ENCODE results near the gene NTN3. TPM values are rescaled to one million over a fixed set of nuclear protein-coding genes. Genes with fewer than 3 reads are reported as not detected.

NTN3 gene
- polyA plus RNA-seq, 1 of the 3 experiments (the other 2 are of a cell fraction), result 0.28 TPM

GRCh38 chr16:2429034-2429770 is 41.9 kb upstream of the NTN3 start, which contains the start of gene CCNF (continued):
- TF ChIP-seq CTCF (IDR thresholded peaks at IDR 0.05), result peak; percentile 8; the same call in 1 of the 2 replicates
- TF ChIP-seq EP300 (IDR thresholded peaks at IDR 0.05; ENCODE audit: borderline replicate concordance in 1 of 2, low read depth in 1 of 2, low read length in 1 of 2), result no peak
- TF ChIP-seq YY1 (IDR thresholded peaks at IDR 0.05; ENCODE audit: low read depth), result no peak; the same call in 1 of the 2 replicates

- H3K4me1 ChIP-seq (ENCODE audit: control insufficient read depth in 1 of 2, insufficient read depth in 2 of 2, low read depth in 1 of 2, low read length in 1 of 2), result peaks cover 10 to 31% of the 10 kb centered on the region in 2 experiments
- POLR2A ChIA-PET, result interaction anchor here (1.1 to 1.9 kb wide), 2 partner anchors 45 to 71 kb away, joined by 4 to 7 read pairs; partner anchors contain the start of gene TBC1D24
- CTCF ChIA-PET, result interaction anchor here (0.7 to 3.2 kb wide), 28 partner anchors 11 to 235 kb away, joined by 3 to 45 read pairs (median 4); partner anchors contain the start of genes ABCA3, ATP6V0C, CEMP1 and PGP
- H3K79me2 ChIP-seq (ENCODE audit: insufficient read depth), result peaks cover 50% of the 10 kb centered on the region
- no peaks in the 10 kb centered on the region for H3K27me3 ChIP-seq (ENCODE audit: insufficient read depth)
- no peak for TF ChIP-seq USF2 (IDR thresholded peaks at IDR 0.05; ENCODE audit: borderline replicate concordance, low read depth, low read length)
- TF ChIP-seq FOXJ3 (CRISPR knock-in tag; IDR thresholded peaks at IDR 0.05), result no peak
- peak; percentile 41 for TF ChIP-seq SMC3 (IDR thresholded peaks at IDR 0.05; ENCODE audit: low read depth, low read length)
- no peak for TF ChIP-seq YY1 (IDR thresholded peaks at IDR 0.05; ENCODE audit: low read depth)
- TF ChIP-seq EZH2phosphoT487 (IDR thresholded peaks at IDR 0.05; ENCODE audit: borderline replicate concordance, low read depth), result no peak
- no peak for TF ChIP-seq ELF1 (IDR thresholded peaks at IDR 0.05)
- TF ChIP-seq CTCF (IDR thresholded peaks at IDR 0.05), result no peak; the same call in 1 of the 2 replicates
- TF ChIP-seq RAD21 (IDR thresholded peaks at IDR 0.05; ENCODE audit: low read length), result peak; percentile 61
- TF ChIP-seq MXI1 (IDR thresholded peaks at IDR 0.05; ENCODE audit: low read depth, low read length), result peak; percentile 54; the same call in 1 of the 2 replicates
- H3K4me3 ChIP-seq (ENCODE audit: low read depth in 2 of 2, low read length in 1 of 2), result peak overlapping the region; percentile 89 to 94
- 8% methylated on average over 22 of the region's 46 CpGs for WGBS (ENCODE audit: low lambda C conversion rate)
- peak overlapping the region; percentile 90 for H3K4me2 ChIP-seq
- H3K27ac ChIP-seq (ENCODE audit: low read depth in 2 of 2, low read length in 1 of 2), result peak overlapping the region; percentile 13 to 78; a peak in 3 of 4 replicates
- no peaks in the 10 kb centered on the region for H3F3A ChIP-seq (replicated peaks; ENCODE audit: insufficient read depth)
- peak; percentile 51 for DNase-seq
- H4K20me1 ChIP-seq (ENCODE audit: insufficient read depth), result peaks cover 12% of the 10 kb centered on the region; the same call in 1 of the 2 replicates
- peak overlapping the region; percentile 71 for H2AFZ ChIP-seq (ENCODE audit: low read depth)
- peaks cover 11 to 17% of the 10 kb centered on the region in 2 experiments for H3K36me3 ChIP-seq (replicated peaks in 1 of 2; ENCODE audit: control insufficient read depth in 1 of 2, insufficient read depth in 2 of 2, low read length in 1 of 2)
- H3K9me2 ChIP-seq, result no peaks in the 10 kb centered on the region
- no peaks in the 10 kb centered on the region for H3K9me3 ChIP-seq
- peak overlapping the region; percentile 88 for H3K9ac ChIP-seq
These were observed 41.1 kb upstream of the NTN3 start for GRCh38 chr16:2429771-2430663.
